ENCODE results near the gene AHNAK. TPM values are rescaled to one million over a fixed set of nuclear protein-coding genes. Genes with fewer than 3 reads are reported as not detected.

Gene AHNAK
- total RNA-seq, 2 donors from 2014 or later = 458 to 631 TPM

- Histone ChIP-seq H3K4me1 (peaks cover 2% of the 10 kb centered on the region), H3K9me3 (no peaks in the 10 kb centered on the region), H3K4me3 (no peak overlapping the region), H3K27ac (no peak overlapping the region), H3K36me3 (no peaks in the 10 kb centered on the region), H3K9ac (ENCODE audit: low read depth in 2 of 2, low read length in 2 of 2) (no peak overlapping the region), H3K27me3 (no peaks in the 10 kb centered on the region)
- TF ChIP-seq CTCF (IDR thresholded peaks at IDR 0.05) = no peak
- no peak for DNase-seq
- intact Hi-C loops (cut with DNase I) = loop anchor here (10.0 kb wide), 1 partner anchor 299 kb away; no protein-coding TSS in a partner anchor
Measured at GRCh38 chr11:62395885-62396551, 150.6 kb downstream of the AHNAK start.

GRCh38 chr11:62394825-62395538 lies 151.6 kb downstream of the AHNAK start:
- peak overlapping the region in 1 of 2 donors; percentile 38 for H3K9ac ChIP-seq (ENCODE audit: low read depth in 2 of 2, low read length in 2 of 2)
- no peaks in the 10 kb centered on the region for H3K27me3 ChIP-seq
- intact Hi-C loops (cut with DNase I) = loop anchor here (10.0 kb wide), 1 partner anchor 300 kb away; no protein-coding TSS in a partner anchor
- no peaks in the 10 kb centered on the region for H3K9me3 ChIP-seq
- TF ChIP-seq CTCF (IDR thresholded peaks at IDR 0.05) = peak; percentile 60
- peak; percentile 67 for DNase-seq
- peak overlapping the region; percentile 24 for H3K27ac ChIP-seq
- peaks cover 2% of the 10 kb centered on the region for H3K4me1 ChIP-seq
- no peak overlapping the region for H3K4me3 ChIP-seq
- no peaks in the 10 kb centered on the region for H3K36me3 ChIP-seq

GRCh38 chr11:62393735-62394134 lies 152.9 kb downstream of the AHNAK start:
- Histone ChIP-seq H3K27me3 (no peaks in the 10 kb centered on the region), H3K4me3 (no peak overlapping the region), H3K9me3 (no peaks in the 10 kb centered on the region), H3K36me3 (no peaks in the 10 kb centered on the region), H3K9ac (ENCODE audit: low read depth in 2 of 2, low read length in 2 of 2) (no peak overlapping the region), H3K27ac (no peak overlapping the region), H3K4me1 (peaks cover 2% of the 10 kb centered on the region)
- no peak for DNase-seq
- intact Hi-C loops (cut with DNase I) = loop anchor here (10.0 kb wide), 1 partner anchor 301 kb away; no protein-coding TSS in a partner anchor
- no peak for TF ChIP-seq CTCF (IDR thresholded peaks at IDR 0.05)

GRCh38 chr11:62393061-62393611 lies 153.5 kb downstream of the AHNAK start:
- Histone ChIP-seq H3K4me3 (no peak overlapping the region), H3K36me3 (no peaks in the 10 kb centered on the region), H3K9ac (ENCODE audit: low read depth in 2 of 2, low read length in 2 of 2) (no peak overlapping the region), H3K27me3 (no peaks in the 10 kb centered on the region), H3K27ac (no peak overlapping the region), H3K4me1 (peaks cover 2% of the 10 kb centered on the region), H3K9me3 (no peaks in the 10 kb centered on the region)
- intact Hi-C loops (cut with DNase I) = loop anchor here (10.0 kb wide), 1 partner anchor 302 kb away; no protein-coding TSS in a partner anchor
- no peak for DNase-seq
- TF ChIP-seq CTCF (IDR thresholded peaks at IDR 0.05) = peak; percentile 11

- H3K27me3 ChIP-seq = no peaks in the 10 kb centered on the region
- H3K9me3 ChIP-seq = no peaks in the 10 kb centered on the region
- TF ChIP-seq CTCF (IDR thresholded peaks at IDR 0.05) = no peak
- intact Hi-C loops (cut with DNase I) = loop anchor here (10.0 kb wide), 1 partner anchor 302 kb away; no protein-coding TSS in a partner anchor
- no peak for DNase-seq
- no peak overlapping the region for H3K27ac ChIP-seq
- no peaks in the 10 kb centered on the region for H3K36me3 ChIP-seq
- no peak overlapping the region for H3K9ac ChIP-seq (ENCODE audit: low read depth in 2 of 2, low read length in 2 of 2)
- H3K4me1 ChIP-seq = peaks cover 2% of the 10 kb centered on the region
- no peak overlapping the region for H3K4me3 ChIP-seq
Measured at GRCh38 chr11:62392506-62392905, 154.1 kb downstream of the AHNAK start.
